GM18873 (cell line): ENCODE results near the gene CRTAC1.

ENCODE experiments used
- ATAC-seq: cut with Tn5 transposase; IDR thresholded peaks from one replicate; pipeline ENCODE4 v1.9.1; 2021; ENCODE audit warnings: mild to moderate bottlenecking, moderate library complexity, moderate number of reproducible peaks; ENCODE audit not compliant: unreplicated experiment, low FRiP score

The CRTAC1 gene

GRCh38 chr10:97975598-97975997 lies 54.8 kb downstream of the CRTAC1 start:
- no peak for ATAC-seq

- no peak for ATAC-seq
Measured at GRCh38 chr10:97974526-97975525, 55.6 kb downstream of the CRTAC1 start.

DNA sequence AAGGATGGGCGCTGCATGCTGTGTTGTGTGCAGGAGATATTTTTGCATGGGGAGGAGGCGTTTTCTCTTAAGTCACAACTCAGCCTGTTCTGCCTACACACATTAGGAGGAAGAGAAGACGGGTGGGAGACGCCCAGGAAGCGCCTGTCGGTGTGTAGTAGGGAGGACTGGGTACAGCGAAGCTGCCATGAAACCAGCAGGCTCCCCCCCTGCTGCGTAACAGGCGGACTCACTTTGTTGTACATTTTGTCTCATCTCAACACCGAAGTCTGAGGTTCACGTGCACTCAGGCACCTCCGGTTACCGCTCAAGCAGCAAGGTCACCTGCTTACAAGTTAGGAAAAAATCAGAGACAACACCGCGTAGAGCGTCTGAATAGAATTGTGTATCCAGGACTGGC lies 56.3 kb downstream of the CRTAC1 start:
- ATAC-seq = no peak

DNA sequence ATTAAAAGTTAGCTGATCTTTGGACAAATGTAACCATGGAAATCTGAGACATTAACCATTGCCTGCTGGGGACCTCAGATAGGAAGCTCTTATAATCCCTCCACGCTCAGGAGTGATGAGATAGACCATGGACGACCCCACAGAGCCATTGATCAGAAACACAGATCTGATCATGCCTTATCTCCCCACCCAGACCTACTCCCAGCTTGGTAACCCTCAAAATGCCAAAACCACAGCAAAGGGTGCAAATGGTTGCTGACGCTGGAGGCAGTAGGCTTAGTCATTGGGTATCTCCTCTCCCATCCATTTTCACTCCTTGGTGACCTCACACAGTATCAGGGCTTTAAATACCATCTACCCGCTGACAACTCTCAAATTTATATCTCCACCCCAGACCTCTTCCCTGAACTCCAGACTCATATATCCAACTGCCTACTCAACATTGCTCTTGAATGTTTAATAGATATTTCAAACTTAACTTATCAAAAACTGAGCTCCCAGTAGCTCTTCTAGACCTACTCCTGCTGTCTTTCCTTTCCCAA lies 60.8 kb downstream of the CRTAC1 start:
- ATAC-seq = no peak

- no peak for ATAC-seq
Measured at GRCh38 chr10:97964748-97965147, 65.7 kb downstream of the CRTAC1 start.

DNA sequence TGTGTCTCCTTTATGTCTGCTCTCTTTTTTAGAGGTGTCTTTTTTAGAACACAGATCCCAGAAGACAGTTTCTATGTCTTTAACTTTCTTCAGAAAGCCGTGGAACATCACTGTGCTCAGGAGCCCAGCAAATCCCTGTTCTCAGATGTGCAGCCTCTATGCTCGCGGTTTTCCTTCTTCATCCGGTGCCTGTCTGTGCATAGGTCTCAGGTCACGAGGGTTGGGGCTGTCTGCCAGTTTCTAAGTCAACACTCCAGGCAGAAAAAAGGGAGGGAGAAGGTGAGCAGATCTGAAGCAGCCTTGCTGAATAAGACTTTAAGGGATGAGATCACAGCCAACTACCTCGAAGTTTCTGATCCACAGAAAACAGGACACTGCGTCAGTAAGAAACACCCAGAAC lies 68.5 kb downstream of the CRTAC1 start:
- ATAC-seq = no peak

DNA sequence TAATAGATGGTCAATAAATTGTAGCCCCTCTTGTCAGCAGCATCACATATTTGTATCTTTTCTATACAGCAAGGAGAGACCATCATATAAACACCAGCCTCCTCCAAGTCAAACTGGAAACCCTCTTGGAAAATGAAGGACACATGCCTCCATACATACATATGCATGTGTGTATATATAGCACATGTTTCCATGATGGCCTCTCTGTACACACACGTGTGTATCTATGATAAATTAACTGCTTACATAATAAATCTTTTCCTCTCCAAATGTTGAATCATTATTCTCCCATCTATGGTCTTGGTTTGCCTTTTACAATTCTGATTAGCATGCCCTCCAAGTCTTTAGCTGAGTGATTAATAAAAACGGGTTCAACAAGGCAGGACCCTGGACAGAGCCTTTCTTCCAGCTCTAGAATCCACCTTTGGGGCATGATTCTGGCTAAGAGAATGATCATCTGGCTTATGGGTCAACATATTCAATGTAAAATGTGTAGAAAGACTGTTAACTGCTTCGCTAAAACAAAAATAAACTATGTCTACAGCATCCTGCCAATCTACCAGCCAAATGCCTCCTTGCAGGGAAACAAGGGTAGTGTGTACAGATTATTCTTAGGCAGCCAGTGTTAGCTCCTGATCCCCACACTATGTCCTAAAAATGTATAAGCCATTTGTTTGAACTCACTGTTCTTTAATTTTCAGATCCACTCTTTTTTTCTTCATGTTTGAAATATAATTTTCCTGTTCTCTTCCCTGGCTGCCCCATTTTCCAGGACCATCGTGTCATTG lies 70.0 kb downstream of the CRTAC1 start:
- ATAC-seq = no peak

DNA sequence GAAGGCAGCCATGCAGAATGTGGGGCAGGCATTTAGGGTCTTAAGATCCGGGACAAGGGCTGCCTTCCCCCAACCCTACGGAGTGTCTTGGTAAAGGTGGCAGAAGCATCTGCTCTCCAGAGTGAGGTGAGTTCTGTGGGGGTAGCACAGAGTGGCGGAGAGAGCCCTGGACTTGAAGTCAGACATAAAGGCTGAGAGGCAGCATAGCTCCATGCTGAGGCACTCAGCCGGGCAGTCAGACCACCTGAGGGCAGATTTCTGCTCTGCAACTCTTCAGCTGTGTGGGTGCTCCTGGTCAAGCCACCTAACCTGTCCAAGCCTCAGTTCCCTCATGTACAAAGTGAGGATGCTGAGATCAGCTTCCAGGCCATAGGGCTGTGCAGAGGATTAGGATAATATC lies 81.0 kb downstream of the CRTAC1 start:
- no peak for ATAC-seq

- ATAC-seq = no peak
Measured at GRCh38 chr10:97948822-97949221, 81.6 kb downstream of the CRTAC1 start.

DNA sequence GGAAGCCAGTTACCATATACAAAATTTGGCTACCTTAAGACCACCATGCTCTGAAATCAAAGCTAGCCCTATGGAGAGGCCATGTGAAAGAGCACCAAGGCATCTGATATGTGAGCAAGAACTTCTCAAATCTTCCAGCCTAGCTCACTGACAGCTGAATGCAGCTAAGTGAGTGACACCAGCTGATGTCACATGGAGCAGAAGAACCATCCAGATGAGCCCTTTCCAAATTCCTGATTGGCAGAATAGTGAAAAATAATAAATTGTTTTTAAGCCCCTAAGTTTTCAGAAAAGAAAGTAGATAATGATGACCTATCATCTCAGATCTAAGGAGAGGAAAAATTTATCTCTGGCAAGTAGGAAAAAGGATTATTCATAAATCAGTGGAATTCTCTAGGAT lies 85.6 kb downstream of the CRTAC1 start:
- ATAC-seq = no peak

DNA sequence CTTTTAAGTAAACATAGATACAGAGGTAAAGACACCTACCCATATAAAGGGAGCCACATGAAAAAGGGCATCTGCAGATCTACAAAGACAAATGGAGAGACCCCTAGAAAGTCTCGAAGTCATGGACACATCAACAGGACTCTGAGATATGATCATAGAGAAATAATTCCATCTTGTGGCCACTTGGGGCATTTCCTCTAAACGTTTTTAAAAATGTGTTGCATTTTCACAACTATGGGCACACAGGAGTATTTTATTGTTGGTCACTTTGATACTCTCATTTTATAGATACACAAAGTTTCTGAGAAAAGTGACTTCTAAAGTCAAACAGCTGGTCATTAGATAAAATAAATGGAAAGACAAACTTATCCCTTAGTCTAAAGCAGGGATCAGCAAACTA lies 87.1 kb downstream of the CRTAC1 start:
- ATAC-seq = no peak

GRCh38 chr10:97940534-97940933 lies 89.9 kb downstream of the CRTAC1 start:
- no peak for ATAC-seq

- no peak for ATAC-seq
Measured at GRCh38 chr10:97939446-97939990, 90.9 kb downstream of the CRTAC1 start.

GRCh38 chr10:97937928-97938327 lies 92.5 kb downstream of the CRTAC1 start:
- no peak for ATAC-seq

DNA sequence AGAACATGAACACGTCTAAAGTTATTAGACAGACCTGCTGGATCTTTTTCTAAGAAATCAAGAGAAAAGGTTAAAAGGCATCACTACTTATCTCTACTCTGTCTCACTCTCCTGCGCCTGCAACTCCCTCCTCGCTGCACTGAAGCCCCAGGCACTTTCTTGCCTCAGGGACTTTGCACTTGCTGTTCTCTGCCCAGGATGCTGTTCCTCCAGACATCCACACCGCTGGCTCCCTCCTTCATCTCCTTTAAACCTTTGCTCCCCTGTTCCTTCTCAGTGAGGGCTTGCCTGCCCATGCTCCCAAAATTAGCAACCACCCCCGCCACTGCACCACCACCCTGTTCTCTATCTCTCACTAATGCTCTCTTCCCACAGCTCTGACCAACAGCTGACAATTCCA lies 93.4 kb downstream of the CRTAC1 start:
- no peak for ATAC-seq

DNA sequence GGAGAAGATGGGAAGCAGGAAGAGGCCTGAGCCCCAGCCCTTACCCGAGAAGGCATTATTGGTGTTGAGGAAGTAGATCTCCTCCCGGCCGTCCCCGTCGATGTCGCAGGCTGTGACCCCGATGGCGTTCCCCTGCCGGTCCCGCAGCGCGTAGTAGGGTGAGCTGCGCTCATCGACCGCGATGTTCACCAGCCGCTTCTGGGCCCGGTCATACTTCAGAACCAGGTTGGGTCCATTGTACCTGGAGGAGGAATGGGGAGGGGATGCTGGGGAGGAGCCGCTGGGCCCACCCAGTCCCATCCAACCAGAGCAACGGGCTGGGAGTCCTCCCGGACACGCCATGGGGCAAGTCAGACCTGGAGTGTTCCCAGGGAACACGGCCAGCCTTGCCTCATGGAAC lies 94.3 kb downstream of the CRTAC1 start:
- no peak for ATAC-seq

GRCh38 chr10:97932932-97933530 lies 97.4 kb downstream of the CRTAC1 start:
- ATAC-seq = no peak

- no peak for ATAC-seq
Measured at GRCh38 chr10:97931041-97931440, 99.4 kb downstream of the CRTAC1 start.

DNA sequence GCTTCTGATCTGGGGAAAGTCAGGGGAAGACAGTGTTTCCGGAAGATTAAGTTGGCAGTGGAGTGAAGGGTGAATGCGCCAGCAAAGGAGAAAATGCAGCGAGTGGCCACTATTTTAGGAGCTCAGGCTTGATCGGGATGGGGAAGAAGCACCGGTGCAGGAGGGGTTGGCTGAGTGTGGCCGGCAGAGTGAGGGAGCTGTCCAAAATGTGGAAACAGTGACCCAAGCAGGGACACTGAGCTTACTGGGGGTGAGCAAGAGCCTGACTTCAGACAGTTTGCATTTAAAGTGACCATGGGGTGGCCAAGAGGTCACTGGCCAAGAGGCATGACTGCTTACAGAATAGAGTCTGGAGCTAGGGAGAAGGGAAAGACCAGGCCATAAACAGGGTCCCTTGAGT lies 101.5 kb downstream of the CRTAC1 start:
- ATAC-seq = no peak

DNA sequence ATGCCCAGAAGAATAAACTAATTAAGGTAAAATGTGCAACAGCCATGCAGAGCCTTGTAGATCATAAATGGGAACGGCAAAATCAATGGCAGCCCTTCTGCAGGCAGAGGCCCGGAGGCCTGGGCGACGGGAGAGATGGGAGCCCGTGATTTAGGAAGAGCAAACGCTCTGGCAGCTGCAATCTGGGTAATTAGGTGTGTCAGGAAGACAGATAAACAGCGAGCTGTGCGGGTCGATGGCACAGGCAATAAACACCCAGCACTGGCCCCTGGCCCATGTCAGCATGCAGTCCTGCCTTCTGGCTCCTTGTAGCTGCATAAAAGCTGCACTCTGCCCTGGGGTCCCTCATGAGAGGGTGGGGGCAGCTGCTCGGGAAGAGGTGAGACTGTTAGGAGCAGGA lies 102.8 kb downstream of the CRTAC1 start:
- no peak for ATAC-seq

GRCh38 chr10:97926055-97926454 lies 104.4 kb downstream of the CRTAC1 start:
- no peak for ATAC-seq
